Activated CD4-positive, alpha-beta T cell treated with anti-CD3 and anti-CD28 coated beads, Interleukin-2, amount 10 ng/mL, durations not matched to agents 24 days and 14 days (primary cell): ENCODE measurements around the gene MFGE8. TPM values are rescaled to one million over a fixed set of nuclear protein-coding genes. Genes with fewer than 3 reads are reported as not detected.
"Not testable (repeated sequence)": the region's sequence is repeated elsewhere in the genome, so short reads cannot be mapped to it uniquely, and the experiment has no call there.

Experiments
- DNase-seq: peaks from one replicate; pipeline ENCODE4 v3.0.0; 2022
- H3K27ac Mint-ChIP-seq: one replicate; pipeline ENCODE4 v1.8.0; 2022; ENCODE audit warnings: mild to moderate bottlenecking, mixed read lengths
- H3K27me3 Mint-ChIP-seq: one replicate; pipeline ENCODE4 v1.8.0; 2022; ENCODE audit warnings: mixed read lengths
- H3K36me3 Mint-ChIP-seq: one replicate; pipeline ENCODE4 v1.8.0; 2022; ENCODE audit warnings: low read depth, mild to moderate bottlenecking, mixed read lengths
- H3K4me1 Mint-ChIP-seq: one replicate; pipeline ENCODE4 v1.8.0; 2021; ENCODE audit warnings: mixed read lengths
- H3K4me3 Mint-ChIP-seq: one replicate; pipeline ENCODE4 v1.8.0; 2022; ENCODE audit warnings: mild to moderate bottlenecking, moderate library complexity, mixed read lengths
- H3K9me3 Mint-ChIP-seq: one replicate; pipeline ENCODE4 v1.8.0; 2021; ENCODE audit warnings: mixed read lengths
- intact Hi-C: fragments of 100-400 bp; cut with micrococcal nuclease; formaldehyde crosslinking; loops from one replicate; pipeline ENCODE4 v1.15.1; 2023
- total RNA-seq: library from RNA; stranded (reverse); gene quantifications from 2 replicates; pipeline ENCODE4 v1.2.3, GENCODE V29; 2022

Gene MFGE8
- total RNA-seq, 1 donor from 2014 or later: 10.6 TPM

DNA sequence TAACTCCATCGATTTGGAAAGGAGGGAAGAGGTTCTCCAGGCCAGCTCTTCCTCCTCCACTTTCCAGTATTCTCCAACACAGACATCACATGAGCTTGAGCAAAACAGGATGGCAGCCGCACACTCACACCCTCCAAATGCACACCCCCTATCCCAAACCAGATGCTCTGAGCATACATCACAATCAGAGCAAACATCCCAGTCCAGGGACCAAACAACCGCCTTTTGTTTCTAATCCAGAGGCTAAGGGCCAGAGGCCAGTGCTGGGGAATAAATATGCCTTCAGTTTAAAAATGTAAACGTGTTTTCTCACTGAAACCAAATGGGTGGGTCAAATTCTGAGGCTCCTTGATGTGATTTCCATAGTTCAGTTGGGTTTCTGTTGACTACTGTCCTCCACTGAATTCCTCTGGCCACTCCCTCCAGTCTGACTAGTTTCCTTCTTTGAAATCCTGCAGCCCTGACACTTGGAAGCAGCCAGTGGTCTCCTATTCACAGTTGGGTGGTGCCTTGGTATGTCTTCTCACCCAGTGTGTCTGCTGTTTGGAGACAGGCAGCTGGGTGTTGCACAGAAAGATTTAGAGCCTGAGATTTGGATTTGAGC is 19.2 kb upstream of the MFGE8 start:
- H3K36me3 Mint-ChIP-seq: no peaks in the 10 kb centered on the region
- peaks cover 13% of the 10 kb centered on the region for H3K9me3 Mint-ChIP-seq
- DNase-seq: no peak
- peaks cover 12% of the 10 kb centered on the region for H3K27me3 Mint-ChIP-seq
- H3K4me1 Mint-ChIP-seq: no peaks in the 10 kb centered on the region
- intact Hi-C loops: no loop called here
- H3K4me3 Mint-ChIP-seq: no peak overlapping the region
- H3K27ac Mint-ChIP-seq: no peak overlapping the region

DNA sequence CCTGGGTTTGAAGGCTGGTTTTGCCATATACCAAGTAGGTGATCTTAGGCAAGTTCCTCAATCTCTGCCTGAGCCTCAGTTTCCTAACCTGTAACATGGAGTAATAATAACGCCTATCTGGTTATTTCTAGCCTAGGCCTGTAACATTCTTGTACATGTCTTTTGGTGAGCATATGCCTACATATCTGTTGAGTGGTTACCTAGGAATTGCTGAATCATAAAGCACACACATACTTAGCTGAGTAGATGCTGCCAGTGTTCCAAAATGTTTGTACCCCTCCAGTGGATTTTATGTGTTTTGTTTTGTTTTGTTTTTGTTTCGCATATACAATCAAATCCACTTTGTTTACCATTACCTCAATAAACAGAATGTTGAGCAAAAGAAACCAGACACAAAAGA is 17.4 kb upstream of the MFGE8 start:
- Mint-ChIP-seq H3K9me3 (peaks cover 13% of the 10 kb centered on the region), H3K36me3 (no peaks in the 10 kb centered on the region), H3K27me3 (peaks cover 10% of the 10 kb centered on the region), H3K27ac (no peak overlapping the region), H3K4me1 (no peaks in the 10 kb centered on the region), H3K4me3 (no peak overlapping the region)
- no peak for DNase-seq
- intact Hi-C loops: no loop called here

DNA sequence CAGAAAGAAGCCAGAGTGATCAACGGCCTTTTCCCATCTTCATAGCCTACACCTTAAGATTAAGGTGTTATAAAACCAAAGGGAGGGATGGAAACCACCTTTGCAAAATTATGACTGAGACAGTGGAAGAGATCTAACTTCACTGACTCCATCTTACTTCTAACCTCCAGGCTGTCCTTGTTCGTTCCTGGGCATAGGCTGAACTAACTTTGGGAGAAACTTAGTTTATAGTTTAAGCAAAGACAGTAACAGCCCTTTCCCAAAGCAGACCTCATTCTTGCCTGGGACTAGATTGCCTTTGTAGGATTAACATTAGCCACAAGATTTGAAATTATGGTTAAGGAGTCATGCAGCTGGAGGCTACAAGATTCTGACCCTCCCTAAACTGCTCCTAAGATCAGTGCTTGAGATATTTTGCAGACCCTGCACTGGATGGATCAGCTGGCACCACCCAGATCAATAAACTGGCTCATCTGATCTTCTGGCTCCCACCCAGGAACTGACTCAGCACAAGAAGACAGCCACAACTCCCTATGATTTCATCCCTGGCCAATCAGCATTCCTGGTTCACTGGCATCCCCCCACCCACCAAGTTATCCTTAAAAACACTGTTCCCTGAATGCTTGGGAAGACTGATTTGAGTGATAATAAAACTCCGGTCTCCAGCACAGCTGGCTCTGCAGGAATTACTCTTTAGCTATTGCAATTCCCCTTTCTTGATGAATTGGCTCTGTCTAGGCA is 16.3 kb upstream of the MFGE8 start:
- DNase-seq, H3K36me3 Mint-ChIP-seq, H3K4me3 Mint-ChIP-seq, H3K27me3 Mint-ChIP-seq, intact Hi-C loops, H3K27ac Mint-ChIP-seq, H3K4me1 Mint-ChIP-seq: not testable (repeated sequence)
- H3K9me3 Mint-ChIP-seq: peaks cover 10% of the 10 kb centered on the region

DNA sequence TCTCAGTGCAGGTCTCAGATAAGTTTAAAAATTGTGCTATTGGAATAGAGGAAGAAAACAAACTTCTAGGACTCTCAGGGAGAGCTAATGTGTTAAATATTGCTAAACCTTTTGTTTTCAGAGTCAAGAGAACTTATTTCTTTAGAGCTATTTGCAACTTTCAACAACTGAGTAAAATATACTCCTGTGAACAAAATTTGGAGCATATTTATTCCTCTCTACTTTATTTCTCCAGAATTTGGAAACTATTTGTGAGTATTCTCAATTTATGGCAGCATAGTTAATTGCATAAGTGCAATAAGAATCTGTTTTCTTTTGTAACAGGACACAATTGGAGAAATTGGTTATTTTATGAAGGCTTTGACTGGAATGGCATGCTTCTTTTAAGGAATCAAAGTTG is 15.0 kb upstream of the MFGE8 start:
- peaks cover 10% of the 10 kb centered on the region for H3K9me3 Mint-ChIP-seq
- H3K27me3 Mint-ChIP-seq, DNase-seq, H3K36me3 Mint-ChIP-seq, intact Hi-C loops, H3K27ac Mint-ChIP-seq, H3K4me1 Mint-ChIP-seq, H3K4me3 Mint-ChIP-seq: not testable (repeated sequence)

DNA sequence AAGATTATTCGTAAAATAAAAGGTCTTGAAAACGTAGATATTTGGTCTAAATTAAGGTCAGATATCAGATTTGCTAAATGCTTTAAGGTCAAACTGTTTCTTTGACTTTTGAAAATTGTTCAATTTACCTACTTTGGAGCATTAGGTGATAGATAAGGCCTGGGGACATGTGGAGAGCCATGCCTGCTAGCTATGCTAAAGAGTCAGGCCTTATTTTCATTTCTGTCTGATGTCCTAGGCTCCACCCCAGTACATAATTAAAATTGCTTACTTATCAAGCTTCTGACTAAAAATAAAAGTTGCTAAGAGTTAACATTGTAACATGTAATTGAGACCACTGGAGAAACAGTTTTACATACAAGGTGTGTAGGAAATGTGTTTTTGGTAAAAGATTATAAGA is 12.5 kb upstream of the MFGE8 start:
- intact Hi-C loops, H3K27me3 Mint-ChIP-seq, H3K9me3 Mint-ChIP-seq, H3K4me3 Mint-ChIP-seq, H3K4me1 Mint-ChIP-seq, H3K27ac Mint-ChIP-seq, H3K36me3 Mint-ChIP-seq, DNase-seq: not testable (repeated sequence)

DNA sequence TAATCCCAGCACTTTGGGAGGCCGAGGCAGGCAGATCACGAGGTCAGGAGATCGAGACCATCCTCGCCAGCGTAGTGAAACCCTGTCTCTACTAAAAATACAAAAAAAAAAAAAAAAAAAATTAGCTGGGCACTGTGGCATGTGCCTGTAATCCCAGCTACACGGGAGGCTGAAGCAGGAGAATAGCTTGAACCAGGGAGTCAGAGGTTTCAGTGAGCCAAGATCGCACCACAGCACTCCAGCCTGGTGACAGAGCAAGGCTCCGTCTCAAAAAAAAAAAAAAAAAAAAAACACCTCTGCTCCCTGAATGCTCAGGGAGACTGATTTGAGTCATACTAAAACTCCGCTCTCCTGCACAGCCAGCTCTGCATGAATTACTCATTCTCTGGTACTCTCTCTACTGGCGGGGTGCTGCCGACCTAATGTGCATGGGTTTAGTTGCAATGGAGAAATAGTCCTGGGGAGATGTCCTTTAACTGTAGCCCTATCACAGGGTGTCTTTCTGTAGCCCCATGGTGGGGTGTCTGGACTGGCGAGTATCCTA is 7.8 kb upstream of the MFGE8 start:
- peak; percentile 65 for DNase-seq
- H3K27ac Mint-ChIP-seq, H3K27me3 Mint-ChIP-seq, H3K36me3 Mint-ChIP-seq, H3K9me3 Mint-ChIP-seq, H3K4me3 Mint-ChIP-seq: not testable (repeated sequence)
- intact Hi-C loops: loop anchor here (1.0 kb wide), 1 partner anchor 17 kb away; no protein-coding TSS in a partner anchor
- peaks cover 23% of the 10 kb centered on the region for H3K4me1 Mint-ChIP-seq

DNA sequence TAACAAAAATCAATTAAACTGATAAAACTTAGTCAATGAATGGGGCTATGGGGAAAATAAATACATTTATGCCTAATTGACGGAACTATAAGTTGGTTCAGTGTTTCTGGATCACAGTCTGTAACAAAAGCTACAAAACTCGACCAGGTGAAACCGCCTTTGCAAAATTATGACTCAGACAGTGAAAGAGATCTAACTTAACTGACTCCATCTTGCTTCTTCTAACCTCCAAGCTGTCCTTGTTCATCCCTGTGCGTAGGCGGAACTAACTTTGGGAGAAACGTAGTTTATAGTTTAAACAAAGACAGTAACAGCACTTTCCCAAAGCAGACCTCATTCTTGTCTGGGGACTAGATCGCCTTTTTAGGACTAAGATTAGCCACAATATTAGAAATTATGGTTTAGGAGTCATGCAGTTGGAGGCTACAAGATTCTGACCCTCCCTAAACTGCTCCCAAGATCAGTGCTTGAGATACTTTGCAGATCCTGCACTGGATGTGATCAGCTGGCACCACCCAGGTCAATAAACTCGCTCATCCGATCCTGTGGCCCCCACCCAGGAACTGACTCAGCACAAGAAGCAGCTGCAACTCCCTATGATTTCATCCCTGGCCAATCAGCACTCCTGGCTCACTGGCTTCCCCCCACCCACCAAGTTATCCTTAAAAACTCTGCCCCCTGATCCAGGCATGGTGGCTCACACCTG is 7.2 kb upstream of the MFGE8 start:
- intact Hi-C loops: no loop called here
- DNase-seq: peak; percentile 57
- Mint-ChIP-seq H3K27ac (peak overlapping the region; percentile 6), H3K36me3 (no peaks in the 10 kb centered on the region), H3K4me3 (no peak overlapping the region), H3K4me1 (peaks cover 23% of the 10 kb centered on the region), H3K27me3 (peaks cover 9% of the 10 kb centered on the region), H3K9me3 (no peaks in the 10 kb centered on the region)

DNA sequence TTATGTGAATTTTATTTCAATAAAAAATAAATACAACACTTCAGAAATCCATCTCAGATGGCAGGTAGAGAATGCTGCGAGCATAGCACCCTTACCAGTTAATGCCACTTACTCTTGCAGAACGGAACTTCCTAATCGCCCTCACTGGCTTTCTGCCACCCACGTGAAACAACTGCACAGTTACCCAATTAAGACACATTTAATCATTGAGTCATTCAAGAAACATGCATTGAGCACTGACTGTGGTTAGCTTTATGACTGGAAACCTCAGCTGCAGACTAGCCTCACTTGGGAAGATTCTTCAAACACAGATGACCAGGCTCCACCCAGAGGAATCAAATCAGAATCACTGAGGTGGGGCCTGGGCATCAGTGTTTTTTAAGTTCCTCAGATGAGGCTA is 5.6 kb upstream of the MFGE8 start:
- no peaks in the 10 kb centered on the region for H3K9me3 Mint-ChIP-seq
- no peaks in the 10 kb centered on the region for H3K36me3 Mint-ChIP-seq
- DNase-seq: no peak
- H3K27me3 Mint-ChIP-seq: peaks cover 9% of the 10 kb centered on the region
- intact Hi-C loops: loop anchor here (1.0 to 5.0 kb wide), 2 partner anchors 249 to 297 kb away; partner anchors contain the start of gene AEN
- H3K4me1 Mint-ChIP-seq: peaks cover 23% of the 10 kb centered on the region
- peak overlapping the region; percentile 23 for H3K4me3 Mint-ChIP-seq
- H3K27ac Mint-ChIP-seq: peak overlapping the region; percentile 5

DNA sequence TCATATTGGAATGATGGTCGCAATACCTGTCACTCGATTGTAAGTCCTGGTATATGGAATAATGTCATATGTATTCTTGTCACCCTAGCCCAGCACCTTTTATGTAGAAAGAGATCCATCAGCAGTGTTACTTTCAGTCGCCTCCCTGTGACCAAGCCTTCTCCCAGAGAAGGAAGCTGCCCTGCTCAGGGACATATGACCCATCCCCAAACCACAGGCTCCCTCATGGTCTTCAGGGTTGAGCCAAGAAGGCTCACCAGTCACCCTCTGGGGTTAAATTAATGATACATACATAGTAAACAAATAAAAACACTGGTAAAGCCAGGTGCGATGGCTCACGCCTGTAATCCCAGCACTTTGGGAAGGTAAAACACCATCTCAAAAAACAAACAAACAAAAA is 4.6 kb upstream of the MFGE8 start:
- DNase-seq: no peak
- Mint-ChIP-seq H3K4me3 (no peak overlapping the region), H3K36me3 (no peaks in the 10 kb centered on the region), H3K4me1 (peaks cover 27% of the 10 kb centered on the region), H3K27ac (no peak overlapping the region), H3K27me3 (peaks cover 9% of the 10 kb centered on the region), H3K9me3 (no peaks in the 10 kb centered on the region)
- intact Hi-C loops: loop anchor here (5.0 kb wide), 1 partner anchor 250 kb away; no protein-coding TSS in a partner anchor

DNA sequence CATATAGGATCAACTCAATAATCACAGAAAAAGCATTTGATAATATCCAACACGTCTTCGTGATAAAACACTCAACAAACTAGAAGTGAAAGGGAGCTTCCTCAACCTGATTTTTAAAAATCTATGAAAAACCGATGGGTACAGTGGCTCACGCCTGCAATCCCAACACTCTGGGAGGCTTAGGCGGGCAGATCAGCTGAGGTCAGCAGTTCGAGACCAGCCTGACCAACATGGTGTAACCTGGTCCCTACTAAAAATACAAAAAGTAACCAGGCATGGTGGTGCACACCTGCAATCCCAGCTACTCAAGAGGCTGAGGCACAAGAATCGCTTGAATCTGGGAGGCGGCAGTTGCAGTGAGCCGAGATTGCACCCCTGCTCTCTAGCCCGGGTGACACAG is 2.2 kb upstream of the MFGE8 start:
- Mint-ChIP-seq H3K36me3 (no peaks in the 10 kb centered on the region), H3K4me1 (peaks cover 25% of the 10 kb centered on the region), H3K4me3 (no peak overlapping the region), H3K27me3 (peaks cover 7% of the 10 kb centered on the region), H3K27ac (no peak overlapping the region), H3K9me3 (no peaks in the 10 kb centered on the region)
- intact Hi-C loops: loop anchor here (5.0 kb wide), 1 partner anchor 252 kb away; no protein-coding TSS in a partner anchor
- no peak for DNase-seq

DNA sequence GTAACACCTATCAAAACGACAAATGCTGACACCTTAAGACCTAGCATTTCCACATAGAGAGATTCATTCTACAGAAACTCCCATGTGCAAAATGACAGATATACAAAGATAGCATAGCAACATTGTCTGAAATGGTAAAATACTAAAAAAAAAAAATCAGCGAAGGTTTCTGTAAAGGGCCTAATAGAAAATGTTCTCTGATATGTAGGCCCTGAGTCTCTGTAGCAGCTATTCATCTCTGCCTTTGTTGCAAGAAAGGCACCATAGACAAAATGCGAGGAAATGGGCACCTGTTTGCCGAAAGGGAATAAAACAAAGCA is 631 bp upstream of the MFGE8 start:
- H3K4me3 Mint-ChIP-seq: peak overlapping the region; percentile 89
- no peaks in the 10 kb centered on the region for H3K36me3 Mint-ChIP-seq
- peaks cover 4% of the 10 kb centered on the region for H3K27me3 Mint-ChIP-seq
- no peak for DNase-seq
- peaks cover 17% of the 10 kb centered on the region for H3K4me1 Mint-ChIP-seq
- intact Hi-C loops: loop anchor here (2.0 kb wide), 1 partner anchor 19 kb away; the partner anchor contains the start of gene HAPLN3
- no peak overlapping the region for H3K27ac Mint-ChIP-seq
- H3K9me3 Mint-ChIP-seq: no peaks in the 10 kb centered on the region

DNA sequence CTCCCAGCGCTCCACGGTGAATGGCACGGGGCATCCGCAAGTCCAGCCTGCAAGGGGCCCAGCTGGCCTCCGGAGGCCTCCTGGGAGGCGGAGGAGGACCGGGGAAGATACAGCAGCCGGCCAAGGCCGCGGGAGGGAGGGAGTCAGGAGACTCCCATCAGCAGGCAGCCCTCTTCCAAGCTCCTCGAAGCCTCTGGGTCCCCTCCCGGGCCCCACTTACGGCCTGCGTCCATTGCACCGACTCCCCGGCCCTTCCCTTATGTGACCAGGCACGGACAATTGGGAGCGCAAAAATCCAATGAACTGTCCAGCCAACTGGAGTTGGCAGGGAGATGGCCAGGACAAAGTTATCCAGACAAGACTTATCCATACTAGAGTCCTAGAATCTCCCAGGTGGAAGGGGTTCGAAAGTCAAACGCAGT is 668 bp downstream of the MFGE8 start:
- Mint-ChIP-seq H3K27ac (no peak overlapping the region), H3K4me1 (peaks cover 13% of the 10 kb centered on the region), H3K9me3 (no peaks in the 10 kb centered on the region), H3K4me3 (peak overlapping the region; percentile 89), H3K27me3 (peaks cover 4% of the 10 kb centered on the region), H3K36me3 (no peaks in the 10 kb centered on the region)
- intact Hi-C loops: loop anchor here (2.0 kb wide), 1 partner anchor 18 kb away; the partner anchor contains the start of gene HAPLN3
- DNase-seq: no peak

DNA sequence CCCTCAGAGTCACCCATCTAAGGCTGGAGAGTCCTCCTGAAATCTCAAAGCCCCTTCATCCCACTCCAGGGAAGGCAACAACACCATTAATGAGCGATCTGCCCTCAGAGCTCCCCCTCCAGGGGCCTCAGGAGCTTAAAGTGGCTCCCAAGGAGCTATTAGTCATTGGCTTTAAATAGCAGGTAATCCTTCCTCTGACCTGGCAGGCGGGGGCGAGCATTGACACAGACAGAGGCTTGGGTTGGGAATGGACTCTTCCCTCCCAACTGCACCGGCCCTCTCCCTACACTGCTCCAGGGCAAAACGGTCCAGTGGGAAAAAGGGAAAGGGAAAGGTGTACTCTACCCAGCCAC is 1.4 kb downstream of the MFGE8 start:
- H3K36me3 Mint-ChIP-seq: no peaks in the 10 kb centered on the region
- H3K9me3 Mint-ChIP-seq: no peaks in the 10 kb centered on the region
- no peak for DNase-seq
- H3K4me3 Mint-ChIP-seq: peak overlapping the region; percentile 89
- peaks cover under 1% of the 10 kb centered on the region for H3K27me3 Mint-ChIP-seq
- H3K4me1 Mint-ChIP-seq: peaks cover 13% of the 10 kb centered on the region
- intact Hi-C loops: loop anchor here (2.0 kb wide), 1 partner anchor 17 kb away; the partner anchor contains the start of gene HAPLN3
- H3K27ac Mint-ChIP-seq: no peak overlapping the region
